Stimulated activated CD4-positive, alpha-beta T cell treated with anti-CD3 and anti-CD28 coated beads, Interleukin-15, amount 100 ng/mL, for 24 hours (primary cell): ENCODE measurements around the gene EXOC3.
A peak's percentile ranks its signal among the peaks of the same experiment; 100 is the strongest.
"Not testable (repeated sequence)": the region's sequence is repeated elsewhere in the genome, so short reads cannot be mapped to it uniquely, and the experiment has no call there.

Experiments
- DNase-seq: peaks from one replicate; pipeline ENCODE4 v3.0.0-alpha.2; 2020

Gene EXOC3

DNA sequence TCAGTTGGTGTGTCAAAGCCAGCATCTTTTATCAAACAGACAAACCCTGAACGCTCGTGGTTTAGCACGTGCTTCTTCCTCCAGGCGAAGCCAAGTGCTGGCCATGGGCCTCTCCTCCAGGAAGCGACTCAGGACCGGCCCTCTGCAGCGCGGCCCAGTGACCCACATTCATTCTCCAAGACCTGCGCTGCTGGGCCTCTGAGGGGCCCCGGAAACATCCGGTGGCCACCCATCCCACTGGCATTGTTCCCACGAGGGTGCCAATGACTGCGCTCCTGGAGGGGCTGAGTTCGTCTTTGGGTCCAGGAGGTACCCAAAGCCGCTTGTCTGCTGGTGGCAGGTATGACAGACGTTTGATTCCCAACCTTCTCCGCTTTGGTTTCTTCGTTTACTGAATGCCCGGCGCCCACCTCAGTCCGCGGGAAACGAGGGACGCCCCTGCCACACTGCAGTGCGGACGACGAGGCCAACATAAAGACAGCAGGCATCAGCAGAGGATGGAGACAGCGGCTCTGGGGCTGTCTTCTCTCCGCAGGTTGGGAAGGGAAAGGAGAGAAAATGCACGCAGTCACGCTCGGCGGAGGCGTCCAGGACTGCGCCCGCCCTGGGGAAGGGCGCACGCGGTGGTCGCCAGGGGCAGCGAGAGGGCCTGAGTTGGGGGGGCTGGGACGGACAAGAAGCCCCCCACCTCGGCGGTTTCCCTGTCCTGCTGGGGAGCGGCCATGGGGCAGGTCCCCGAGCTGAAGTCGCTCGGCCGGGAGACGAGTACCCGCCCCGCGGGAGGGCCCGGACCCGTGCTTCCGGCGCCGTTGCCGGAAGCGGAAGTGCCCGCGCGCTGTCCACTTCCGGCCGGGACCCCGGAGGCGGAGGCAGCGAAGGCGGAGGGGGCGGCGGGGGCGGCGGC, at the start of gene EXOC3:
EXOC3 (plus strand) TSS at position 842 of the 904 bp plus-strand sequence. CDS start 3,030 bp downstream, outside the sequence.
- DNase-seq = peak; percentile 82

- DNase-seq = no peak
These were observed 49.1 kb upstream of the EXOC3 start for GRCh38 chr5:393846-394275.

GRCh38 chr5:394671-395155, 48.3 kb upstream of the EXOC3 start:
- DNase-seq = no peak

DNA sequence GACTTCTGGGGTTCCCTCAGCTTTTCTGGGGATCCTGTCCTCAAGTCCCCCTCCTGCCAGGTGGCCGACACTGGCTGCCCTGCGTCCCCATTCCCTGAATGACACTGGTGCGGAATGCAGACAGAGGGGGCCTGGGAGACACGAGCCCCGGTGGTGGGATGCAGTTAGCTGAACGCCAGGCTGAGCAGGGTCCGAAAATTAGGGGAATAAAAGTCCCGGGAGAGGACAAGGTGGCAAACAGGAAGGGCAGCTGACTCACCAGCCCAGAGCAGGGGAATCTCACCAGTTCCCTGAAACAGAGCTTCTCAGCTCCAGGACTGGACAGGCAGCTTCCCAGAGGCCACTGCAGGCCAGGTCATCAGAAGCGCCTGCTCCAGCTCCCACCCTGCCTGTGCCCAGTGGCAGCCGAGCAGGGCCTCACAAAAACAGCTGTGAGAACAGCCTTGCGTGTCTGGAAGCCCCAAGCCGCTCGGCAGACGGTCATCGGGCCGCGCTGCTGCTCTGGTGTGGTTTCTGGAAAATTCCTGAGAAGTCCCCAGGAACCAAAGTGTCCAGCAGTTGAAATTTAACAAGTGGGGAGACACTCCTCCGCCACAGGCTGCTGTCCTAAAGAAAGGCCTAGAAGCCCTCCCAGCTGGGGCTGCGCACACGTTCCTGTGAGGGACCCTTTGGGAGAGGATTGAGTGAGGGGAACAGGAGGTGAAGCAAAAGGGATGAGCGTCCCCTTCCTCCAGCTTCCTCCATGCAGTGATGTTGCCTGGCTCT, 47.6 kb upstream of the EXOC3 start:
- DNase-seq = no peak

GRCh38 chr5:395921-396530, 47.0 kb upstream of the EXOC3 start:
- DNase-seq = no peak

- DNase-seq = peak; percentile 37
These were observed 46.4 kb upstream of the EXOC3 start for GRCh38 chr5:396531-396961.

DNA sequence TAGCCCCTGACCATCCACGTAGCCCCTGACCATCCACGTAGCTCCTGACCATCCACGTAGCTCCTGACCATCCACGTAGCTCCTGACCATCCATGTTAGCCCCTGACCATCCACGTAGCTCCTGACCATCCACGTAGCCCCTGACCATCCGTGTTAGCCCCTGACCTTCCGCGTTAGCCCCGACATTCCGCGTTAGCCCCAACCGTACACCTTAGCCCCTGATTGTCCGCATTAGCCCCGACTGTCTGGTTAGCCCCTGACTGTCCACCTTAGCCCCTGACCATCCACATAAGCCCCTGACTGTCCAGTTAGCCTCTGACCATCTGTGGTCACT, 44.9 kb upstream of the EXOC3 start:
- DNase-seq = not testable (repeated sequence)

GRCh38 chr5:398475-399295, 44.3 kb upstream of the EXOC3 start:
- DNase-seq = peak; percentile 46

DNA sequence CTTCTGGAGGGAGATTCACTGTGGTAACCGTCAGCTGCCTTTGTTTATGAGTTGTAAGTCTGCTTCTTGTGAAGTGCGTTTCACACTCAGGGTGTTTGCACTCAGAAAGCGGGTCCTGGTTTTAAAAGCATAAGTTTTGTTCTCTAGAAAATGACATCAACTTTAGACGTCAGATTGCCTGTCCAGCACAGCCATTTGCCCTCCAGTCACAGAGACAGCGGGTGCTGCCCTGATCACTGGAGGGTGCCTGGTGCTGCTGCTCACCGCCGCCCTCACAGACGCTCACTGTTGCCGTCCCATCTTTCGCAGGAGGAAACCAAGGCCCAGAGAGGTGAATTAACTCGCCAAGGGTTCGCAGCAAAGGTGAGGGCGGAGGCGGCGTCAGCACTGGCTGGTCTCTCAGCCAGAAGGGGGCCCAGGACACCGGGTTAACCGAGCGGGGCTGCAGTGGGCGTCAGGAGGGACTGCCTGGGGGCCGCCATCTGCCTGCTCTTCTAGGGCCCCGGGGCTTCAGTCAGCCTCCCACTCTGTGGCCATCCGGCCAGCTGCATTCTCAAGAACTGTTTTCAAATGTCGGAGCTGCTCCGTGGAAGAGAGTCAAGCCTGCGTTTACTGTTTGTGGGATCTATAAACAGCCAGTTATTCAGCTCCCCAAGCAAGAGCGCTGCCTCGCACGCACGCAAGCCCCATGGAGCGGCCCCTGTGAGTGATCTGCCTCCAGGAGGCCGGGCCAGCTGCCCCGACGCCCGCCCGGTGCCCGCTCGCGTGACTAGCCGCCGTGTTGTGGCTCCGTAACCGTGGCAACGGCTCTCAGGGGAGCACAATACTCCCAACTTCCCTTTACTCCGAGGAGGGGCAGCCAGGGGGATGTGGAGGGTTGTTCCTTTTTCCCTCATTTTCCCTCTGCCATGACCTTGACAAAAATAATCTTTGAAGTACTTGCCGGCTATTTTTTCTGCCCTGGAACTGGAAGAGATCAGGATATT, 43.4 kb upstream of the EXOC3 start:
- DNase-seq = peak; percentile 79

- DNase-seq = no peak
These were observed 42.5 kb upstream of the EXOC3 start for GRCh38 chr5:400282-401145.

DNA sequence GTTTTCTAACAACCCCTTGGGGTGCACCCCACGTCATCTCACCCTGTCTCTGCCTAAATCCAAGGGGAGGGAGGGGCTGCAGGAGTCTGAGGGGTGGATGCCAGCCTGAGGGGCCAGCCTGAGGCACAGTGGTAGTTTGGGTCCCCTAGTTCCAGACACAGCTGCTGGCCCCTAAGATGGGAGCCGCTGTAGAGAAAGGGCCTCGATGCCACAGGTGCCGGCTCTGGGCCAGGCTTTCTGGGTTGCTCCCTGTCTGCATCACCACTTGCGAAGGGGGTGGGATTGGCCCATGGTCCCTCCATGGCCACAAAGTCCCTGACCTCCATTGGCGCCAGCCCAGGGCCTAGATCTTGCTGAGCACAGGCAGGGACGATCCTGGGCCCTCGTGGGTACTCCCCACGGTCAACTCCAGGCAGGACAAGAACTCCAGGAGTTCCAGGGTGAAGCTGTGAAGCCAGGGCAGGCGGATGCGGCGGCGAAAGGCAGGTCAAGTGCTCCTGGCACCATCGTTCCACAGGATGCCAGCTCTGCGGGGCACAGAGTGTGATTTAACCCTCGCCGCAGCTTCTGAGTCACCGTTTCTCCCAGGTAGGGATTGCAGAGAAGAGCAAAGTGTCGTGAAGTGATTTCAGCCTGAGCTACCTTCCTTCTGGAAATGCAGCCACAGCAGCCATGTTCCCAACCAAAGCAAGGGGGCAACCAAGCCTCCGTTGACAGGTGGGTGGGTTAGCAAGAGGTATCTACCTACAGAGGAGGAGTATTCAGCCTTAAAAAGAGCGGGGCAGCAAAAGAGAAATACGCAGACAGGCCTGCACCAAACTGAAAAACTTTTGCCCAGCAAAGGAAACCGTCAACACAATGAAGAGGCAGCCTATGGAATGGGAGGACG, 41.6 kb upstream of the EXOC3 start:
- no peak for DNase-seq

DNA sequence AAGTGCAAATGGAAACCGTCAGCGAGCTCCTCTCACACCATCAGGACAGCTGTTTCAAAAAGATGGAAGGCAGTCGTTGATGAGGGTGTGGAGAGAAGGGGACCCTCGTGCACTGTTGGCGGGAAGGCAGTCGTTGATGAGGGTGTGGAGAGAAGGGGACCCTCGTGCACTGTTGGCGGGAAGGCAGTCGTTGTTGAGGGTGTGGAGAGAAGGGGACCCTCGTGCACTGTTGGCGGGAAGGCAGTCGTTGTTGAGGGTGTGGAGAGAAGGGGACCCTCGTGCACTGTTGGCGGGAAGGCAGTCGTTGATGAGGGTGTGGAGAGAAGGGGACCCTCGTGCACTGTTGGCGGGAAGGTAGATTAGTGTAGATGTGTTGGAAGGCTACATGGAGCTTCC, 40.8 kb upstream of the EXOC3 start:
- not testable (repeated sequence) for DNase-seq

GRCh38 chr5:402615-403359, 40.2 kb upstream of the EXOC3 start:
- DNase-seq = peak; percentile 51

DNA sequence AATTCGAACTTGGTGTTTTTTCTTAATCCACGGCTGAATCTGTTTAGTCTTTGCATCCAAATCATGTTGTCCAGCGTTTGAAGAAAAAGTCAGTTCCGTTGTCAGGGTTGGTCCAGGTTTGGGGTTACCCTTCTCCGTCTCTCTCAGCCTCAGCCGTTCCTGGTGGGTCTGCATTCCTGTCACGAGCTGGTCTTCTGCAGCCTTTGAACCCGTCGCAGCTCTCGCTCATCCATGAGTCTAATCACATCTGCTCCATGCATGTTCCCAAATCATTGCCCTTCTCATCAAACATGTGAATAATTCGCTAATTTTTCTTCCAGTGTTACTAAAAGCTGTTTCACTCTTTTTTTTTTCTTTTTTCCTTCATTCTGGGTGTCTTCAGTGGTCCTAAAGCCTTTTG, 39.0 kb upstream of the EXOC3 start:
- DNase-seq = no peak

- DNase-seq = no peak
These were observed 38.2 kb upstream of the EXOC3 start for GRCh38 chr5:404666-405241.

DNA sequence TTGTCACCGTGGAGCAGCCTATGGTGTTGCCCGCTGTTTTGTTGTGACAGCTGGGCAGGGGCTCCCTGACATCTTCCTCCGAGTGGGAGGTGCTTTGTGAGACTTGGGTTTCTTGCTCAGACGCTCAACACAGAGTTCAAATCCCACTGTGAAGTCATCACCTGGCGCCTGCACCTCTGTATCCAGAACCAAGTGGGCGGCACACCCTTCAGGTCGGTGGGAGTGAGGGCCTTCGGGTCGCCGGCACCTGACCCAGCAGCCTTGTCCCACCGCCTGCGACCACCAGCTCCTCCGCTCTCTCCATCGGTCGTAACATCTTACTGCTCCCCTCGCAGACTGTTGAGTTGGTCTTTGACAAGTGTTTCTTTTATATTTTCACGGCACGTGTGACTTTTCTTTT, 37.6 kb upstream of the EXOC3 start:
- DNase-seq = no peak

GRCh38 chr5:406041-406440, 36.9 kb upstream of the EXOC3 start:
- DNase-seq = no peak

DNA sequence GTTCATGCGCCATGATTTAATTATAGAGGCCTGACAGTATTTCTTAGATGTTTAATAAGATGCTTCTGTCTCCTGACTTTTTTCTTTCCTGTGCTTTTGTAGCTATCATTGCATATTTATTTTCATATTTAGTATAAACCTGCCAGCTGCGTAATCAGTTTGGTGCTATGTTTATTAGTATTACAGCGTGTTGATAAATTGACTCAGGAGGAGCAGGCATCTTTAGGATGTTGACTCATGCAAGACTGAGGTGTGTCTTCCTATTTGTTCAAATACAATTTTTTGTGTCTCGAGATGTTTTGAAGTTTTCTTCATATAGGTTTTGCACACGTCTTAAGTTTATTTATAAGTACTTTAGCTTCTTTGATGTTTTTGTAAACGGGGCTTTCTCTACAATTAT, 35.9 kb upstream of the EXOC3 start:
- DNase-seq = no peak
